NK-92 (cell line): ENCODE data around the gene PROS1.
"Not testable (repeated sequence)": the region's sequence is repeated elsewhere in the genome, so short reads cannot be mapped to it uniquely, and the experiment has no call there.

Source experiments
- DNase-seq: peaks from one replicate; lab custom pipeline; 2025; ENCODE audit not compliant: unreplicated experiment; lab: John Stamatoyannopoulos, UW

The PROS1 gene

GRCh38 chr3:93969997-93970396 lies 3.7 kb downstream of the PROS1 start:
- DNase-seq = no peak

- DNase-seq = no peak
These were observed 4.3 kb downstream of the PROS1 start for GRCh38 chr3:93969443-93969842.

GRCh38 chr3:93965106-93965505 lies 8.6 kb downstream of the PROS1 start:
- DNase-seq = not testable (repeated sequence)

GRCh38 chr3:93962798-93963197 lies 10.9 kb downstream of the PROS1 start:
- DNase-seq = no peak

GRCh38 chr3:93961489-93961888 lies 12.2 kb downstream of the PROS1 start:
- no peak for DNase-seq

GRCh38 chr3:93961026-93961425 lies 12.7 kb downstream of the PROS1 start:
- DNase-seq = no peak

GRCh38 chr3:93949958-93950357 lies 23.7 kb downstream of the PROS1 start:
- DNase-seq = not testable (repeated sequence)

- DNase-seq = not testable (repeated sequence)
These were observed 36.2 kb downstream of the PROS1 start for GRCh38 chr3:93937485-93937884.

GRCh38 chr3:93936549-93936948 lies 37.1 kb downstream of the PROS1 start:
- DNase-seq = no peak

- DNase-seq = no peak
These were observed 39.2 kb downstream of the PROS1 start for GRCh38 chr3:93934366-93935046.

- DNase-seq = no peak
These were observed 42.0 kb downstream of the PROS1 start for GRCh38 chr3:93931597-93932229.

- no peak for DNase-seq
These were observed 43.7 kb downstream of the PROS1 start for GRCh38 chr3:93930041-93930440.

- DNase-seq = no peak
These were observed 46.9 kb downstream of the PROS1 start for GRCh38 chr3:93926789-93927188.

- DNase-seq = no peak
These were observed 49.2 kb downstream of the PROS1 start for GRCh38 chr3:93924491-93924890.

- DNase-seq = no peak
These were observed 50.7 kb downstream of the PROS1 start for GRCh38 chr3:93923006-93923405.

- DNase-seq = not testable (repeated sequence)
These were observed 56.1 kb downstream of the PROS1 start for GRCh38 chr3:93917546-93918029.

GRCh38 chr3:93913623-93914022 lies 60.1 kb downstream of the PROS1 start:
- DNase-seq = not testable (repeated sequence)

- DNase-seq = no peak
These were observed 62.5 kb downstream of the PROS1 start for GRCh38 chr3:93911206-93911605.

- no peak for DNase-seq
These were observed 63.6 kb downstream of the PROS1 start for GRCh38 chr3:93910097-93910496.

GRCh38 chr3:93907132-93907531 lies 66.6 kb downstream of the PROS1 start:
- no peak for DNase-seq

GRCh38 chr3:93906245-93906644 lies 67.5 kb downstream of the PROS1 start:
- no peak for DNase-seq

- no peak for DNase-seq
These were observed 69.1 kb downstream of the PROS1 start for GRCh38 chr3:93904568-93904967.
